ENCODE results near the gene MARK3. TPM values are rescaled to one million over a fixed set of nuclear protein-coding genes. Genes with fewer than 3 reads are reported as not detected.

MARK3 gene
- total RNA-seq, 4 donors from 2014 or later, result 78.8 to 133 (median 121) TPM

DNA sequence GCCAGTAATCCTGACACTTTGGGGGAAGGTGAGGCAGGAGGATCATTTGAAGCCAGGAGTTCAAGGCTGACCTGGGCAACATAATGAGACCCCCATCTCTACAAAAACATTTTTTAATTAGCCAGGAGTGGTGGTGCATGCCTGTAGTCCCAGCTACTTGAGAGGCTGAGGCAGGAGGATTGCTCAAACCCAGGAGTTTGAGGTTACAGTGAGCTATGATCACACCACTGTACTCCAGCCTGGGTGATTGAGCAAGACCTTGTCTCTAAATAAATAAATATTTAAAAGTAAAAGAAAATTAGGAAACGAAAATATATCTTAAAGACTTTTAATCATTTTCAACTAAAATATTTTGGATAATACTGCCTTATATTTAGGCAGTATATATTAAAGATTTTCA is 111.6 kb downstream of the MARK3 start:
- no peak for ATAC-seq (ENCODE audit: low FRiP score)
- TF ChIP-seq CTCF (IDR thresholded peaks at IDR 0.05), result no peak
- DNase-seq (ENCODE audit: low spot score), result no peak

GRCh38 chr14:103499709-103500108 is 114.5 kb downstream of the MARK3 start:
- ATAC-seq (ENCODE audit: low FRiP score), result no peak
- TF ChIP-seq CTCF (IDR thresholded peaks at IDR 0.05), result no peak

GRCh38 chr14:103500148-103500990 is 115.2 kb downstream of the MARK3 start:
- ATAC-seq (ENCODE audit: low FRiP score) (peak; percentile 68), DNase-seq (ENCODE audit: low spot score) (peak; percentile 95)
- TF ChIP-seq CTCF (IDR thresholded peaks at IDR 0.05), result peak in 1 of 3 donors; percentile 81

More at GRCh38 chr14:103499709-103500108, 114.5 kb downstream of the MARK3 start:
- no peak for DNase-seq (ENCODE audit: low spot score)

- DNase-seq (ENCODE audit: low spot score) (peak; percentile 13), ATAC-seq (ENCODE audit: low FRiP score) (no peak)
- TF ChIP-seq CTCF (IDR thresholded peaks at IDR 0.05), result no peak
These were observed 116.0 kb downstream of the MARK3 start for GRCh38 chr14:103501041-103501870.

GRCh38 chr14:103501921-103502669 is 116.9 kb downstream of the MARK3 start:
- ATAC-seq (ENCODE audit: low FRiP score), result no peak
- DNase-seq (ENCODE audit: low spot score), result peak; percentile 11
- no peak for TF ChIP-seq CTCF (IDR thresholded peaks at IDR 0.05)

- TF ChIP-seq CTCF (IDR thresholded peaks at IDR 0.05), result no peak
- no peak for ATAC-seq (ENCODE audit: low FRiP score)
- DNase-seq (ENCODE audit: low spot score), result peak; percentile 19
These were observed 117.7 kb downstream of the MARK3 start for GRCh38 chr14:103502877-103503276.

Measured in omental fat pad (tissue), 4 donors.